C1 segment of cervical spinal cord (tissue), 14 donors: ENCODE data around the gene MAP3K5.
"Not testable (repeated sequence)": the region's sequence is repeated elsewhere in the genome, so short reads cannot be mapped to it uniquely, and the experiment has no call there.

Experiments
- DNase-seq, 14 donors: peaks; one replicate each; lab custom pipeline; 2025; lab: John Stamatoyannopoulos, UW

Gene MAP3K5

GRCh38 chr6:136772685-136773472 is 19.4 kb downstream of the MAP3K5 start:
- peak in 1 of 14 donors; percentile 40 for DNase-seq

DNA sequence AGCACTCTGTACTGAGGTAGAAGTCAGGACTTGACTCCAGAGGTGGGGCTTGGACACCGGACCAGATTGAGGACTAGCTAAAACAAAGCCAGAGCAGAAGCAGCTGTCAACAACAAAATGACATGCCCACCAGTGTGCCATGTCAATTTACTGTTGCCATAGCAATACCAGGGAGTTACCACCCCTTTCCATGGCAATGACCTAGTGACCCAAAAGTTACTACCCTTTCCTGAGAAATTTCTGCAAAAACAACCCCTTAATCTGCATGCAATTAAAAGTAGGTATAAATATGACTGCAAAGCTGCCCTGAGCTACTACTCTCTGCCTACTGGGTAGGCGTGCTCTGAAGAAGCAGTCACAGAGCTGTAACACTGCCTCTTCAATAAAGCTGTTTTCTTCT is 21.0 kb downstream of the MAP3K5 start:
- no peak for DNase-seq

DNA sequence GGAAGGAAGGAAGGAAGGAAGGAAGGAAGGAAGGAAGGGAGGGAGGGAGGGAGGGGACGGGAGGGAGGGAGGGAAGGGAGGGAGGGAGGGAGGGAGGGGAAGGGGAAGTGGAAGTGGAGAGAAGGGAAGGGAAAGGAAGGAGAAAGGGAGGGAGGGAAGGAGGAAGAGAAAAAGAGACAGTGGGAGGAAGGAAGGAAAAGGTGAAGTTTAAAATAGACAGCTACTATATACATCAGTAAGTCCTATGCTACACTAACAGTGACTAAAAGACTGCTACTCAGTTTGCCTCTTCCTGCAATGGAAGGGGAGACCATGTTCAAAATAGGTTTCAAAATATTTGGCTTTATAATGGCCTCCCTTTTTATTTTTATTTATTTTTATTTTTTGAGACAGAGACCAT is 22.5 kb downstream of the MAP3K5 start:
- no peak for DNase-seq

GRCh38 chr6:136769124-136769523 is 23.2 kb downstream of the MAP3K5 start:
- no peak for DNase-seq

- DNase-seq: no peak
These were observed 24.5 kb downstream of the MAP3K5 start for GRCh38 chr6:136767570-136768309.

DNA sequence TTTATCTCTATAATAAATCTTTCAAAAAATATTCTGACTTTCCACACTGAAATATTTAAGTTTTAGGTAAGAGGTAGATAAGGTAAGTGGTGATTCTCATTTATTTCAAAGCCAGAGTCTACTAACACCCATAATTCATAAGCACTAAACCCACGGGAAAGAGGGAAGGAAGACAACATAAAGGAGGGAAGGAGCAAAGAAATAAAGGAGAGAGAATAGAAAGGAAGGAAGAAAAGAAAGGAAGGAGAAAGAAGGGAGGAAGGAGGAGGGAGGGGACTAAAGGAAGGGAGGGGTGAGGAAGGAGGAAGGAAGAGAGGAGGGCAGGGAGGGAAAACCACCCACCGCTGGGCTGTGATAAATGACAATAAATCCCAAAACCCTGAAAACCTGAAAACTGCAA is 25.2 kb downstream of the MAP3K5 start:
- no peak for DNase-seq

DNA sequence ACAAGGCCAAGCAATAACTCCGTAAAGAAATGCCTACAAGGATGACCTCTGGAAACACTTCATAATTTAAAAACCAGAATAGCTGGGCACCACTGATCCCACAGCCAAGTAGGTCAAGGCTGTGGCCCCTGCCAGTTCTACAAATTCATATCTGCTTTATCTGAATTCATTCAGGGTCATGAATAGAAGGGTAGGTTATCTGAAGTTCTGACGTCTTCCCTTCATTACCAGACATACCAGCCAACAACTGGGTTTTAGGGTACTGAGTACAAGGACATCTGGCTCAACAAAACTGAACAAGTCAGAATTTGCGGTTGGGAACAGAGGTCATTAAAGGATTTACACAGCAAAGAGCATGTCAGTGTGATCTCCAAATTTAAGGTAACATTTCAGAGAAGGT is 26.0 kb downstream of the MAP3K5 start:
- DNase-seq: no peak

DNA sequence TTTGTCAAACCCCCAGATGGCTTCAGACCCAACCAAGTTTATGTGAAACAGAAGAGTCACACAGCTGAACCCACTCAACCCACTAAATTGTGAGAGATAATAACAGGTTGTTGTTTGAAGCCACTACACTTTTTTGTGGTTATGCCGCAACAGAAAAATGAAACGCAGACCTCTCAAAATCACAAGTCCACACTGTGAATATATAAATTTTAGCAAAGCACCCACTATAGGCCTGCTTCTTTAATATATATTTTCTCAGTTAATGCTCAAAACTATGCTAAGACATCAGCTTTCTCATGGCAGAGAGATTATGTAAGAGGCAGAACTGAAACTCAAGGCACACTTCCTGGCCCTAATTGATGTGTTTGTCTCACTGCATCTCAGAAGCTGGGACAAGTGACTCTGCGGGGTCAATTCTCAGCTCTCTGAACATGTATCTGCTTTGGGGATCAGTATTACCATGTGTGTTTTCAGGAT is 27.7 kb downstream of the MAP3K5 start:
- DNase-seq: no peak

- DNase-seq: no peak
These were observed 28.4 kb downstream of the MAP3K5 start for GRCh38 chr6:136763716-136764516.

- DNase-seq: no peak
These were observed 29.0 kb downstream of the MAP3K5 start for GRCh38 chr6:136763255-136763654.

- DNase-seq: peak in 1 of 14 donors; percentile 31
These were observed 30.0 kb downstream of the MAP3K5 start for GRCh38 chr6:136762022-136762975.

- peak in 2 of 14 donors; percentile 20 to 90 for DNase-seq
These were observed 30.9 kb downstream of the MAP3K5 start for GRCh38 chr6:136761227-136761922.

GRCh38 chr6:136760781-136761180 is 31.5 kb downstream of the MAP3K5 start:
- DNase-seq: not testable (repeated sequence)

DNA sequence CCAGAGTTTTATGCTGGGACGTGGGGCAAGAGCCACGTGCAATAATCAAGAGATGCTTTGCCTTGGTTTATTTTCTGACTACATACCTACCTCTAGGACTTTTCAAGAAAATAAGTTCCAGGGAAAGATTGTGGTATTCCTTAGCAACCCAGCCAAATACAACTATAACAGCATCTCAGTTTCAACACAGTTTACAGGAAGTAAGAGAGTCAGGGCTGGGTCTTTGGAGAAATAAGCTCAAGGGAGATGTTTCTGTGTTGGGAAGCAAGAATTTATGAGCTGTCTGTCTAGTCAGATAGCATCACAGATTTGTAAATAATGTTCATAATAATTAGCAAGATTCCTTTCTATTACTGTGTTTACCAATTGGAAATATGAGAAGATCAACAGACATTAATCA is 35.1 kb downstream of the MAP3K5 start:
- DNase-seq: no peak

DNA sequence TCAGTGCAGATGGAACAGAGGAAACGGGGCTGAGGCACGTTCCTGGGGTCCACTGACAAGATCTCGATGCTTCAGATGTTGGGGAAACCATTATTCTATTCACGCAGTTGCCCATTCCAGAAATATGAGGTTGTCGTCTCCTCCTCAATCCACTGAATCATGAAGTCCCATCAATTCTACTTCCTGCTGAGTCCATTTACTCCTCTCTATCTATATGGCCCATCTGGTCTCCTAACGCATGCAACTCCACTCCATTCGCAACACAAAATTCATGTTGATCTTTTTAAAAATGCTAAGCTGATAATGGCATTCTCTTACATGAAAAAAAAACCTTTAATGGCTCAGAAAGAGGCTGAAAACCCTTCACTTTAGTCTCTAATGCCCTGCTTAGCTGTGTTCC is 37.5 kb downstream of the MAP3K5 start:
- no peak for DNase-seq

DNA sequence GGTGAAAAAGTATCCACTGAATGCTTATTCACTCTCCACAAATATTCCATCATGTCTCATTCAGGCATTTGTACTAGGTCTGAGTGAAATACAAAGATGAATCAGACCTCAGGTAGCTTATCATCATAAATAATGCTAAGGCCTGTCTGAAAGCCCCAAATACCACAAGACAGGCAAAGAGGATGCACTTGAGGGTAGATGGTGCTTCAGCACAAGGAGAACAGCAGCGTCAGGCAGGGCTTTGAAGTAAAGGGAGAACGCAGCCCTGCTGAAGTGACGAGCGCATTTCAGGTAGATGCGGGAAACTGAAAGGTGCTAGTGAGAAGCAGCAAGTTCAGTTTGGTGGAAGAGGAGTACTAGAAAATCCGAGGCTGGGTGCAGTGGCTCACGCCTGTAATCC is 38.7 kb downstream of the MAP3K5 start:
- no peak for DNase-seq

DNA sequence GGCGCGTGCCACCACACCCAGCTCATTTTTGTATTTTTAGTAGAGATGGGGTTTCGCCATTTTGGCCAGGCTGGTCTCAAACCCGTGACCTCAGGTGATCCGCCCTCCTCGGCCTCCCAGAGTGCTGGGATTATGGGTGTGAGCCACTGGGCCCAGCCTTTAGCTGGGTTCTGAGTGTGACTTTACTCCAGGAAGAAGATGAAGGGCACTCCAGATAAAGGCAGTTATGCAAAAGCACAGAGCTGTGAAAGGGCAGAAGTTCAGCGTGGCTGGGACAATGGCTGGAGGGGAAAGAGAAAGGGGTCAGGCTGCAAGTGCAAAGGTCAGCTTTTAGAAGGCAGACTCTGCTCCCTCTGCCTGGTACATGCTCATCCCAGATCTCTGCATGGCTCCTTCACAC is 39.7 kb downstream of the MAP3K5 start:
- no peak for DNase-seq

GRCh38 chr6:136751991-136752390 is 40.3 kb downstream of the MAP3K5 start:
- DNase-seq: no peak

GRCh38 chr6:136751522-136751956 is 40.7 kb downstream of the MAP3K5 start:
- DNase-seq: no peak
